Skeletal muscle satellite cell (primary cell): ENCODE results near the gene CYTH1.
A peak's percentile ranks its signal among the peaks of the same experiment; 100 is the strongest.

Experiments
- H3K27me3 ChIP-seq: 2 replicates; pipeline ENCODE4 v1.7.0; 2013; ENCODE audit warnings: low read length; ENCODE audit not compliant: control insufficient read depth, insufficient read depth
- H3K36me3 ChIP-seq: 2 replicates; pipeline ENCODE4 v1.7.0; 2013; ENCODE audit warnings: mild to moderate bottlenecking, control low read depth, low read length; ENCODE audit not compliant: insufficient read depth
- H3K4me1 ChIP-seq: 2 replicates; pipeline ENCODE4 v1.7.0; 2013; ENCODE audit warnings: low read length; ENCODE audit not compliant: control insufficient read depth, insufficient read depth
- H3K4me2 ChIP-seq: 2 replicates; pipeline ENCODE4 v1.7.0; 2013; ENCODE audit warnings: mild to moderate bottlenecking, low read length
- H3K4me3 ChIP-seq: 2 replicates; pipeline ENCODE4 v1.7.0; 2013; ENCODE audit warnings: low read length
- H3K9ac ChIP-seq: 2 replicates; pipeline ENCODE4 v1.7.0; 2013; ENCODE audit warnings: mild to moderate bottlenecking, low read depth, low read length, moderate library complexity
- H3K9me3 ChIP-seq: replicated peaks from 2 replicates; pipeline ENCODE4 v1.7.0; 2013; ENCODE audit warnings: mild to moderate bottlenecking, control low read depth, low read length

Gene CYTH1

DNA sequence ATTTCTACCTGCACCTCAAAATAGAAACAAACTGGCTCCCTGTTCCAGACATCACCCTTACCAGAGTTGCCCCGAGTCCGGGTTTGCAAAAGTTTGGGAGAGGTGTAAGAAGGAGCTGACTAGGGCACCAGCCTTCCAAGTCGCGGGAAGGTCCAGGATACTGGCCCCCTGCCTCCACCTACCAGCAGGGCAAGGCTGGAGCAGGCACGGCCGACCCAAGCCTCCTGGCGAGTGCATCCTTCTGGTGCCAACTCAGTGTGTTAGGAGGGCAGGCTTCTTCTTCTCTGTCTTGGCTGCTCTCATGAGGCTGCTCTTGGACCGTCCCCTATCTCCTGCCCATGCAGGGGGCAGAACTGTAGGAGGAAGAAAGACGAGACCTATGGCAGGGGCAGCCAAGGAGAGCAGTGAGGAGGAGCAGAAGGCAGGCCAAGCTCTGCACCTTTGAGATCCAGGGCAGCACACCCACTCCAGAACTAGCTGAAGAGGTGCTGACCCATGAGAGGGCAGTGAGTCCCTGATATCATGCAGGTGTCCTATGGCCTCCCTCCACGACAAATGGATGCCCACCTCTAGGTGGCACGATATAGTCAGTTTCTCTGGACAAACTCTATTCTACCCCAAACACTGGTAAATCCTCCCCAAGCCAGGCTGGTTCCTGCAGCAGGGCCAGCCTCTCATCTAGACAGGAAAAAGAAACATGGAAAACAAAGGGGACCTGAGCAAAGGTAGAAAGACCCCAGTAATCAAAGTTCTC lies 54.4 kb downstream of the CYTH1 start:
- no peak overlapping the region for H3K9ac ChIP-seq
- H3K27me3 ChIP-seq, result no peaks in the 10 kb centered on the region
- peaks cover 15% of the 10 kb centered on the region for H3K4me1 ChIP-seq
- H3K4me2 ChIP-seq, result no peak overlapping the region
- H3K4me3 ChIP-seq, result no peak overlapping the region
- H3K9me3 ChIP-seq, result no peaks in the 10 kb centered on the region
- H3K36me3 ChIP-seq, result no peaks in the 10 kb centered on the region

DNA sequence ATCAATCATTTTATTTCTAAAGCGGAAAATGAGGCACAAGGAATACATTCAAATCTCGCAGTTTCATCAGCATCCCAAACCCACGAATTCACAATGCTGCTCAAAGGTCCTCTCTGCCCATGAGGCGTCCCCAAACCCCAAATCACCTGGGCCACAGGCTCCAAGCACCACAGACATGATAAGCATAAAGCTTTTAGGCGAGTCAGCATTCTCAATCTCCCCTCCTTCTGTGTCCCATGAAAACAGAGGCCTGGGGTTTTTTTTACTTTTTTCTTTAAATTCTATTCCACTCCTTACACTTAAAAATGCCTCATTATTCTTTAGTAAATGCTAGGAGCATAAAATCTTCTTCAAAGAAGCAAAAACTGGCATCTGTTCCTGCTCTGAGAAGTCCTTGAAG lies 55.0 kb downstream of the CYTH1 start:
- no peak overlapping the region for H3K9ac ChIP-seq
- H3K4me2 ChIP-seq, result no peak overlapping the region
- H3K9me3 ChIP-seq, result no peaks in the 10 kb centered on the region
- H3K36me3 ChIP-seq, result no peaks in the 10 kb centered on the region
- no peaks in the 10 kb centered on the region for H3K27me3 ChIP-seq
- H3K4me1 ChIP-seq, result peaks cover 15% of the 10 kb centered on the region
- no peak overlapping the region for H3K4me3 ChIP-seq

DNA sequence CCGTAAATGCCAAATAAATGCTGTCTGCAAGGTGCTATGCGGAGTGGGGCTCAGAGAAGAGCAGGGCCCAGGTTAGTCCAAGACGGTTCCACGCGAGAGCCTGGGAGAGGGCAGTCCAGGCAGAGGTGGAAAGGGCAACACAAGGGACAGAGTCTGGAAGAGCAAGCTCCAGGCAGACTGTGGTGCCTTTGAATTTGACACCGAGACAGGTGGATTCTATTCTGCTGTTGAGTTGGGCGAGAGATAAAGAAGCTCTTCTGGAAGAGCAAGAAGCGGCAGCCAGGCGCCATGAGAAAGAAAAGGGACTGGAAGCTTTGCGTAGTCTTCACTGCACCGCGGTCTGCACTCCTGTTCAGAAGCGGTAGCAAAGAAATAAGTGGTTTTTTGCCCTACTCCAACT lies 55.6 kb downstream of the CYTH1 start:
- H3K36me3 ChIP-seq, result no peaks in the 10 kb centered on the region
- no peaks in the 10 kb centered on the region for H3K27me3 ChIP-seq
- H3K4me2 ChIP-seq, result no peak overlapping the region
- no peak overlapping the region for H3K4me3 ChIP-seq
- H3K9me3 ChIP-seq, result no peaks in the 10 kb centered on the region
- peaks cover 15% of the 10 kb centered on the region for H3K4me1 ChIP-seq
- no peak overlapping the region for H3K9ac ChIP-seq

DNA sequence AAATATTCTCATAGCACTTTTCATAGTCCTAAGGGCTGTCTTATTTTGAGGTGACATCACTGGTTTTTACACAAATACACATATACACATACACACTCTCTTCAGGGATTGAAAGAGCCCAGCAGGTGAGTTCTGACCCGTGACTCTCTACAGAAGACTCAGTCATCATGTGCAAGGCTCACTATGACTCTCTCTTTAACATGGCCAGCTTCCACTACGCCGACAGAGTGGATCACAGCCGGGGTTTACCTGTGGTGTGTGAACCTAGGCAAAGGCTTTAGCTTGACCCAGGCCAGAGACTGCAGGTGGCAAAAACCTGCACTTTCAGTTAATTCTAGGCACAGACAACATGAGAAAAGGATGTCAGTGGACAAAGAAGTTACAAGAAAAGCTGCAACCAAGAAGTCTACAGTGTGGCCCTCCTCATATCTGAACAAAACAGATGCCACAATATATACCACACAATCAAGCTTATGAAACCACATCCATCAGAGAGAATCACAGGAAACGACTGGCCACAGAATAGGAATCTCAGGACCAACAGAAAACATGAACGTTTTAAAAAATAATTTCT lies 56.5 kb downstream of the CYTH1 start:
- Histone ChIP-seq H3K9me3 (no peaks in the 10 kb centered on the region), H3K4me1 (peaks cover 15% of the 10 kb centered on the region), H3K36me3 (no peaks in the 10 kb centered on the region), H3K4me3 (no peak overlapping the region), H3K27me3 (no peaks in the 10 kb centered on the region), H3K4me2 (no peak overlapping the region), H3K9ac (no peak overlapping the region)

DNA sequence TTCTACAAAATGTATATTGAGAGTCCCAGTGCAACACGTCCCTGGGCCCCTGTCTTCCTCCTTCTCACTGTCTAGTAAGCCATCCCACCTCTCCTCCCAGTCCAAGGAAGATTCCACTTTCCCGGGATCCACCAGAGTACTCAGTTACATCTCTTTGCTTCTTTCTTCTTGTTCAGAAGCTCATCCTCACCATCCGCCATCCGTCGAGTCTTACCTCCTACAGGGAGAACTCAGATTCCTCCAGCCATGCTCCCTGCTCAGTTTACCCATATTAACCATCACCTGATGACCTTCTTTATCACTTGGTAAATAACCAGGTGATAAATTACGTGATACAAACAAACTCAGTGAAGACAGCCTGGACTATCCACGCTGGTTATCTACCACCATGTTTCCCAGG lies 57.1 kb downstream of the CYTH1 start:
- H3K4me1 ChIP-seq, result peaks cover 15% of the 10 kb centered on the region
- H3K27me3 ChIP-seq, result no peaks in the 10 kb centered on the region
- no peaks in the 10 kb centered on the region for H3K36me3 ChIP-seq
- no peak overlapping the region for H3K9ac ChIP-seq
- H3K4me3 ChIP-seq, result no peak overlapping the region
- H3K4me2 ChIP-seq, result no peak overlapping the region
- no peaks in the 10 kb centered on the region for H3K9me3 ChIP-seq

DNA sequence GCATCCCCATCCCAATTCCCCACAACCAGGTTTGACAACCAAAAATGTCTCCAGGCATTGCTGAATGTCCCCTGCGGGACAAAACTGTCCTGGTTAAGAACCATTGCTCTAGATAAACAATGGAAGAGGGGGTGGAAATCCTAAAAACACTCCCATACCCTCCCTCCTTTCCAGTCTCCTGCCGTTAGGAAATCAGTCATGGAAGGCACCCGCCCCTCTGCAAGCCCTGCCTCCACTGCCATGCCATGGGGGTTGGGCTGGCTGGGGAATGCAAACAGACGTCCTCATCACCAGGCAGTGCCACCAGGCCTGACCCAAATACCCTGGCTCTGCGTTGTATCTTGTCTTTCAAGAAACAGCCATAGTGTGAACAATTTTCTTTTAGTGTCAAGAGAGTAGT lies 57.5 kb downstream of the CYTH1 start:
- Histone ChIP-seq H3K27me3 (no peaks in the 10 kb centered on the region), H3K9me3 (no peaks in the 10 kb centered on the region), H3K9ac (no peak overlapping the region), H3K4me1 (peaks cover 15% of the 10 kb centered on the region), H3K36me3 (no peaks in the 10 kb centered on the region), H3K4me2 (no peak overlapping the region), H3K4me3 (no peak overlapping the region)

DNA sequence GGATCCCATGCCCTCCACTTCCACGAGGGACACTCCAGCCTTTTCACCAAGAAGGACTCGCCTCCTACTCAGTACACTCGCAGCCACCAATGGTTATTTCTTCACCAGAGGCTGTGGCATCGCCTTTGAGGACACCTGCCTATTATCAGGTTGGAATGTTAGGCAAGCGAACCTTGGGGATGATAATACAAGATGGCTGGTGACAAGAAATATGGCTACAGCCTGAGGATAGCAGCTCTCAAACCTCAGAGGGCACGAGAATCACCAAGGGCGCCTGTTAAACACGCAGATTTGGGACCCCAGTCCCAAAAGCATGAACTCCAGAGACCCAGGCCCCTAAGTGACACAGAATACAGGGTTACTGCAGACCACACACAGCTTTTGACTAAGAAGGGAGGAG lies 58.1 kb downstream of the CYTH1 start:
- Histone ChIP-seq H3K9ac (no peak overlapping the region), H3K9me3 (no peaks in the 10 kb centered on the region), H3K27me3 (no peaks in the 10 kb centered on the region), H3K4me3 (no peak overlapping the region), H3K4me2 (no peak overlapping the region), H3K4me1 (peaks cover 15% of the 10 kb centered on the region), H3K36me3 (no peaks in the 10 kb centered on the region)

DNA sequence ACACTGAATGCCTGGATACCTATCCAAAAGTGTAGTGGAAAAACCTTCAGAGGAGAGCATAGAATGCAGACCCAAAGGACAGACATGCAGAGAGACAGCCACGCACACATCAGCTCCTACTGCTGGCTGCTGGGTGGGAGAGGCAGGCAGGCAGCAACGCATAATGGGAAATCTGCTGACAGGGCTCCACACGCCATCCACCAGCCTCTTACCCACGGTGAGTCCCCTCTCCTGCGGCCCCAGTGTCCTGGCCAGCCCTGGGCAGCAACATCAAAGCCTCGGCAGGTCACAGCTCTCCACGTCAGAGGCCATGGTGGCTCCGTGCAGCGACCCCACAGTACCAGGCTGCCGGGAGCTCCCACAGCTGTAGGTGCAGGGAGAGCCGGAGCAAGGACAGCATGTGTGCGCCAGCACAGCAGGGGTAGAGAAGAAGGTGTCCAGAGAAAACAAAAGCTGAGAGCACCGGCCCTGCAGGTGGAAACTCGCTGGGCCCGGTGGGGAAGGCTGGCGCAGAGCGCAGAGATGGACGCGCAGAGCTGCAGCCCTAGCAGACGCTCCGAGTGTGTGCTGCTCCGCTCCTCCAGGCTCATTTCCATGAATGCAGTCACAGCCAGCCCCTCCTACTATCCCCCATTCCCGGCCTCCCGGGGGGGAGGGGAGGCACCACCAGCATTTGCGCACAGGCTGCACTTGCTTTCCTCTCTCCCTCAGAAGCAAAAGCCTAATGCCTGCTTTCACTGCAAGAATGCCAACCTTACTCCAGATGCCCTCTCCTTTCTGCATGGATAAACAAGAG lies 58.9 kb downstream of the CYTH1 start:
- H3K4me1 ChIP-seq, result peaks cover 15% of the 10 kb centered on the region
- H3K36me3 ChIP-seq, result no peaks in the 10 kb centered on the region
- H3K4me3 ChIP-seq, result no peak overlapping the region
- no peak overlapping the region for H3K9ac ChIP-seq
- H3K4me2 ChIP-seq, result peak overlapping the region; percentile 19
- no peaks in the 10 kb centered on the region for H3K9me3 ChIP-seq
- no peaks in the 10 kb centered on the region for H3K27me3 ChIP-seq

DNA sequence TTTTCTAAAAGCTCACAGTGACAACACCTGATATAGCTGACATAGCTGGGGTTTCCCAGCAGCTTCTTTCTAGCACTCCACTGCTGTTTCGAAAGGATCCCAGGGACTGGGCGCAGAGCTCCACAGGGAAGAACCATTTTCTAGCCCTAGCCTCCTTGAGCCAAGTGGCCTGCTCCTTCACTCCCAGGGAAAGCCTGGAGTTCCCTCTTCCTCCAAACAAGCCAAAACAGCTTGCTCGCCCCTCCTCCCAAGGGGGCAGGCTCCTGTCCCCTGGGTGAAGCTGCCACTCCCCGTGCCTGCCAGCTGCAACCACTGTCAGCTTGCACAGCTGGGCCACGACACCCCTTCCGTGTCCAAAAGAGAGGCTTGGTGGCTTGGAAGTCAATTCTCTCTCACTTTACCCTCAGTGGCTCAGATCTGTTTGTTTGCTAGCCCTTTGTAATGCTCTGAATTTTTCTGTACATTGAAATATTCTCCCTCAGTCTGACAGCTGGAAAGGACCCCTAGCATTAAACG lies 59.8 kb downstream of the CYTH1 start:
- H3K36me3 ChIP-seq, result no peaks in the 10 kb centered on the region
- peaks cover 21% of the 10 kb centered on the region for H3K4me1 ChIP-seq
- H3K9ac ChIP-seq, result no peak overlapping the region
- no peaks in the 10 kb centered on the region for H3K27me3 ChIP-seq
- H3K9me3 ChIP-seq, result no peaks in the 10 kb centered on the region
- H3K4me3 ChIP-seq, result no peak overlapping the region
- H3K4me2 ChIP-seq, result no peak overlapping the region

DNA sequence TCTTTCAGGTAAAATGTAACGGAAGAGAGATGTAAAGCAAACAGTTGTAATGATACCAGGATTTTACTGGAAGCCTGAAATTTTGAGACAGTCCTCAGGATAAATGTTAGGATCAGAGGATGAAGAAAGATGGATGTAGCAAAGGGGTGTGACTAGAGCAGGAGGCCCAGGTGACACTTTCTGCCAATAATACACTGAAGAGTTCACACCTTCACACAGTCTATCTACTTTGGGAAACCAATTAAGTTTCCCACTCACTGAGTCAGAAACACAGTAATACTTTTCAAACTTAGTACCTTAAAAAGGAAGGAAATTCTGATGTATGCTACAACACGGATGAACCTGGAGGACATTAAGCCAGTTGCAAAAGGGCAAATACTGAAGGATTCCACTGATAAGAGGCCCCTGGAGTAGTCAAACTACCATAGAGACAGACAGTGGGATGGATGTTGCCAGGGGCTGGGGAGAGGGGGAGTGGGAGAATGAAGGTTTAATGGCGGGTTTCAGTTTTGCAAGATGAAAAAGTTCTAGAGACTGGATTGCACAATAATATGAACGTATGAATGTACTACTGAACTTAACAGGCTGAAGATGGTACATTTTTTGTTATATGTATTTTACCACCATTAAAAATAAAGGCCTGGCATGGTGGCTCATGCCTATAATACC lies 62.3 kb downstream of the CYTH1 start:
- Histone ChIP-seq H3K27me3 (no peaks in the 10 kb centered on the region), H3K4me1 (peaks cover 45% of the 10 kb centered on the region), H3K9me3 (no peaks in the 10 kb centered on the region), H3K4me3 (no peak overlapping the region), H3K36me3 (no peaks in the 10 kb centered on the region), H3K4me2 (no peak overlapping the region), H3K9ac (no peak overlapping the region)

DNA sequence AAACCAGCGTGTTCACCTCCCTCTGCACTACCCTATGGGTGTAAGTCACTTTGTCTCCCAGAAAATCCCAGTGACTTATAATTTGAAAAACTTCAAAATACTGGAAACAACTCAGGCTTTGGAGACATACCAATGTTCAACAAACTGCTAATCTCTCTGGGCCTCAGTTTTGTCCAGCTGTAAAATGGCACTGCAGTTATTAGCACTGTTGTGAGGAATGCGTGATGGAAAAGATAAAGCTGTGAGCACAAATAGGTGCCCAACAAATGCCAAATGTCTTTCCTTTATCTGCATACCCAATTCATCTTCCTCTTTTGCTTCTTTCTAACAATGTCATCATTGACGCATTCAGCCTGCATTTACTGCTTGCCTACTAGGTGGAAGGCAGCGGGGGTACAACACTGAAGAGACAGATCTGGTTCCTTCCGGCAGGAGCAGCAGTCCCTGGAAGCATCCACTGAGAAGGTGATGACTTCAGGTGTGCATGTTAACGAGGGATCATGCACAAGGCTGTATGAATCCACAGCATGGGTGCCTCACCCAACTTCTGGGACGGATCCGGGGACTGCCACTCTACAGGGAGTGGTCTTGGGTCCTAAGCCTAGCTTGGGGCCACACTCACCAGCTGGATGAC lies 63.4 kb downstream of the CYTH1 start:
- no peak overlapping the region for H3K9ac ChIP-seq
- H3K36me3 ChIP-seq, result no peaks in the 10 kb centered on the region
- H3K27me3 ChIP-seq, result no peaks in the 10 kb centered on the region
- H3K9me3 ChIP-seq, result no peaks in the 10 kb centered on the region
- no peak overlapping the region for H3K4me2 ChIP-seq
- H3K4me3 ChIP-seq, result no peak overlapping the region
- peaks cover 42% of the 10 kb centered on the region for H3K4me1 ChIP-seq
